Right atrium auricular region (tissue), 2 donors: ENCODE results near the gene NEAT1. TPM values are rescaled to one million over a fixed set of nuclear protein-coding genes. Genes with fewer than 3 reads are reported as not detected.
A peak's percentile ranks its signal among the peaks of the same experiment; 100 is the strongest.
"Not testable (repeated sequence)": the region's sequence is repeated elsewhere in the genome, so short reads cannot be mapped to it uniquely, and the experiment has no call there.

Source experiments
- DNase-seq: peaks from one replicate; pipeline ENCODE4 v3.0.0-alpha.2; 2019; ENCODE audit warnings: low spot score
- H3K27ac ChIP-seq, 2 donors: fragments of 200-600 bp; sonication (generic); 1 replicate in 1 of 2; 2 replicates in 1 of 2; pipeline ENCODE4 v1.5.1; 2016 to 2019
- H3K27me3 ChIP-seq, 2 donors: fragments of 200-600 bp; sonication (generic); one replicate each; pipeline versions ENCODE4 v1.5.1 to v1.6.0; 2017 to 2019
- H3K36me3 ChIP-seq: fragments of 200-600 bp; sonication (generic); one replicate; pipeline ENCODE4 v1.5.1; 2016
- H3K4me1 ChIP-seq, 2 donors: fragments of 200-600 bp; sonication (generic); one replicate each; pipeline versions ENCODE4 v1.5.1 to v1.6.0; 2017 to 2019
- H3K4me3 ChIP-seq, 2 donors: fragments of 200-600 bp; sonication (generic); 1 replicate in 1 of 2; 2 replicates in 1 of 2; pipeline ENCODE4 v1.5.1; 2017 to 2019; ENCODE audit warnings: mild to moderate bottlenecking in 1 of 2, moderate library complexity in 1 of 2
- H3K9me3 ChIP-seq, 2 donors: fragments of 200-600 bp; sonication (generic); one replicate each; pipeline ENCODE4 v1.5.1; 2019
- CTCF ChIP-seq, 2 donors: fragments of 200-600 bp; sonication (generic); IDR thresholded peaks; one replicate each; pipeline ENCODE4 v1.5.1; 2019; ENCODE audit warnings: antibody characterized with exemption in 2 of 2
- total RNA-seq, 2 donors: library from RNA; depleted of rRNA; stranded (reverse); fragments of >200 nt; gene quantifications; one replicate each; pipeline ENCODE4 v1.1.0, GENCODE V29; 2016

The NEAT1 gene
- total RNA-seq, 2 donors from 2014 or later = 43.7 to 52.5 TPM

DNA sequence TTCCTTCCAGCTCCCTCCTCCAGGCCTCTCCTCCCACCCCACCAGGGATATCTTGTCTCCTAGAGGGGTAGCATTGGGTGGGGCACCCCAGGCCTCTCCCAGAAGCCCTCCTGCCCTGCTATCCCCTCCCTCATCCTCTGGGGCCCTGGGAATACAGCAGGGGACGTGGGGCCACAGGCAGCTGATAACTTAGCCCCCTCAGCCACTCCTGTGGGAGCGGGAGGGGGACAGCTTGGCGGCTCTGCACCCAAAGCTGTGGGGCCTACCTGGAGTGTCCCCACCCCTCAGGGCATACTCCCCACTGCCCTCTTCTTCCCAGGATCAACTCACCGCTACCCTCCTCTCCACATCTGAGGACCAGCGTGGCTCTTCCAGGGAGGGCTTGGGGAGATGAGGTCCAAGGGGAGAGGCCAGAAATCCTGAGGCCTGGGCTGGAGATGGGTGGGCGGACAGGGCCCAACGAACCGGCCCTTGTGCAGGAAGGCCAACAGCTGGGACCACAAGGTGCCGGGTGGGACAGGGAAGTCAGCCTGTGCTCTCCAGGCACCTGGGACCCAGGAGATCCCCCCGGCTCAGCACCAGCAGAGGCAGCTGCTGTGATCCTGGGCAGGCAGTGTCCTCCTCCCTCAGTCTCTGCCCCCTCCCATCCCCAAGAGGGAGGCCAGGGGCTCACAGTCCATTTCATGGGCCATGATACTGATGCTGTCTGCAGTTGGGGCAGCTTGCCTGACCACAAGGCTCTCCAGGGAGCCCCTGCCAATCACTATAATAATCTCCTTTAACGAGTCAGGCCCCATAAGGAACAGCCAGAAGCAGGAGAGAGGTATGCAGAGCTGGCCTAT lies 23.2 kb downstream of the NEAT1 start:
- peak overlapping the region; percentile 65 to 71 for H3K27ac ChIP-seq
- peaks cover 0 to 42% of the 10 kb centered on the region in 2 donors for H3K4me1 ChIP-seq
- no peaks in the 10 kb centered on the region for H3K9me3 ChIP-seq
- H3K36me3 ChIP-seq = peaks cover 49% of the 10 kb centered on the region
- TF ChIP-seq CTCF (IDR thresholded peaks at IDR 0.05) = no peak
- peak; percentile 71 for DNase-seq
- no peaks in the 10 kb centered on the region for H3K27me3 ChIP-seq
- H3K4me3 ChIP-seq = no peak overlapping the region

- no peaks in the 10 kb centered on the region for H3K27me3 ChIP-seq
- H3K4me1 ChIP-seq = peaks cover 0 to 33% of the 10 kb centered on the region in 2 donors
- no peak overlapping the region for H3K4me3 ChIP-seq
- no peak for TF ChIP-seq CTCF (IDR thresholded peaks at IDR 0.05)
- H3K36me3 ChIP-seq = peaks cover 40% of the 10 kb centered on the region
- peak overlapping the region; percentile 65 to 71 for H3K27ac ChIP-seq
- peak; percentile 84 for DNase-seq
- no peaks in the 10 kb centered on the region for H3K9me3 ChIP-seq
Observed at GRCh38 chr11:65446446-65447277, 24.1 kb downstream of the NEAT1 start.

- Histone ChIP-seq H3K27me3 (no peaks in the 10 kb centered on the region), H3K4me3 (no peak overlapping the region), H3K27ac (peak overlapping the region; percentile 65 to 71), H3K36me3 (peaks cover 26% of the 10 kb centered on the region), H3K4me1 (peaks cover 0 to 29% of the 10 kb centered on the region in 2 donors), H3K9me3 (no peaks in the 10 kb centered on the region)
- TF ChIP-seq CTCF (IDR thresholded peaks at IDR 0.05) = no peak
- no peak for DNase-seq
Observed at GRCh38 chr11:65448074-65448417, 25.4 kb downstream of the NEAT1 start.

- Histone ChIP-seq H3K4me1 (peaks cover 0 to 25% of the 10 kb centered on the region in 2 donors), H3K36me3 (peaks cover 21% of the 10 kb centered on the region), H3K27me3 (no peaks in the 10 kb centered on the region), H3K9me3 (no peaks in the 10 kb centered on the region), H3K27ac (peak overlapping the region; percentile 65 to 71), H3K4me3 (no peak overlapping the region)
- DNase-seq = peak; percentile 75
- TF ChIP-seq CTCF (IDR thresholded peaks at IDR 0.05) = no peak
Observed at GRCh38 chr11:65448418-65449105, 26.0 kb downstream of the NEAT1 start.

- peaks cover 0 to 30% of the 10 kb centered on the region in 2 donors for H3K4me1 ChIP-seq
- H3K27ac ChIP-seq, H3K4me3 ChIP-seq, H3K9me3 ChIP-seq, DNase-seq, H3K27me3 ChIP-seq, H3K36me3 ChIP-seq: not testable (repeated sequence)
Observed at GRCh38 chr11:65451301-65451700, 28.7 kb downstream of the NEAT1 start.

DNA sequence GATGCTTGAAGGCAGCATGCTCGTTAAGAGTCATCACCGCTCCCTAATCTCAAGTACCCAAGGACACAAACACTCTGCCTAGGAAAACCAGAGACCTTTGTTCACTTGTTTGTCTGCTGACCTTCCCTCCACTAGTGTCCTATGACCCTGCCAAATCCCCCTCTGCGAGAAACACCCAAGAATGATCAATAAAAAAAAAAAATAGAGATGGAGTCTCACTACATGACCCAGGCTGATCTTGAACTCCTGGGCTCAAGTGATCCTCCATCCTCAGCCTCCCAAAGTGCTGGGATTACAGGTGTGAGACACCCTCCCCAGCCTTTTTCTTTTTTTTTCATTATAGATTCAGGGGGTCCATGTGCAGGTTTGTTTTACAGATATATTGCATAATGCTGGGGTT lies 29.7 kb downstream of the NEAT1 start:
- DNase-seq, H3K27me3 ChIP-seq, H3K4me3 ChIP-seq, H3K36me3 ChIP-seq, H3K9me3 ChIP-seq: not testable (repeated sequence)
- peak overlapping the region; percentile 92 to 94 for H3K27ac ChIP-seq
- peaks cover 0 to 27% of the 10 kb centered on the region in 2 donors for H3K4me1 ChIP-seq
